ENCODE data around the gene CNIH2.

DNA sequence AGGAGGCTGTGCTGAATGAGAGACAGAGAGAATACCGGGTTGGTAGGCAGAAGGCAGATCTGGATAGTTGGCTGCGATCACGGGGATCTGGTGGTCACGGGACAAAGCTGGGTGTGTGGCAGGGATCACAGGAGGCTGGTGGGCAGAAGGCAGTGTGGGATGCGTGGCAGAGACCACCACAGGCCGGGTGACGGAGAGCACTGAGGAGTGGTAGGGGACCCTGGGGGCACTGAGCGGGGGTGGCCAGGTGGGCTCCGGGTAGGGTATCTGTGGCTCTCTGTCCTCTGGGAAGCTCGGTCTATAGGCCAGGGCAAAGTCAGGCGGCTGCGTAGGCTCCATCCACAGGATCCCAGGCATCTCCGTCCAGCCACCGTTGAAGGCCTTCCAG lies 37.5 kb downstream of the CNIH2 start:
- TF ChIP-seq CTCF (IDR thresholded peaks at IDR 0.05) (no peak), POLR2A (IDR thresholded peaks at IDR 0.05) (no peak), POLR2AphosphoS5 (IDR thresholded peaks at IDR 0.05) (no peak)
